NCI-H2081 (cell line): ENCODE data around the gene H6PD.

ENCODE experiments used
- DNase-seq, 2 experiments: peaks; one replicate each; lab custom pipeline; 2025; lab: John Stamatoyannopoulos, UW

Gene H6PD

DNA sequence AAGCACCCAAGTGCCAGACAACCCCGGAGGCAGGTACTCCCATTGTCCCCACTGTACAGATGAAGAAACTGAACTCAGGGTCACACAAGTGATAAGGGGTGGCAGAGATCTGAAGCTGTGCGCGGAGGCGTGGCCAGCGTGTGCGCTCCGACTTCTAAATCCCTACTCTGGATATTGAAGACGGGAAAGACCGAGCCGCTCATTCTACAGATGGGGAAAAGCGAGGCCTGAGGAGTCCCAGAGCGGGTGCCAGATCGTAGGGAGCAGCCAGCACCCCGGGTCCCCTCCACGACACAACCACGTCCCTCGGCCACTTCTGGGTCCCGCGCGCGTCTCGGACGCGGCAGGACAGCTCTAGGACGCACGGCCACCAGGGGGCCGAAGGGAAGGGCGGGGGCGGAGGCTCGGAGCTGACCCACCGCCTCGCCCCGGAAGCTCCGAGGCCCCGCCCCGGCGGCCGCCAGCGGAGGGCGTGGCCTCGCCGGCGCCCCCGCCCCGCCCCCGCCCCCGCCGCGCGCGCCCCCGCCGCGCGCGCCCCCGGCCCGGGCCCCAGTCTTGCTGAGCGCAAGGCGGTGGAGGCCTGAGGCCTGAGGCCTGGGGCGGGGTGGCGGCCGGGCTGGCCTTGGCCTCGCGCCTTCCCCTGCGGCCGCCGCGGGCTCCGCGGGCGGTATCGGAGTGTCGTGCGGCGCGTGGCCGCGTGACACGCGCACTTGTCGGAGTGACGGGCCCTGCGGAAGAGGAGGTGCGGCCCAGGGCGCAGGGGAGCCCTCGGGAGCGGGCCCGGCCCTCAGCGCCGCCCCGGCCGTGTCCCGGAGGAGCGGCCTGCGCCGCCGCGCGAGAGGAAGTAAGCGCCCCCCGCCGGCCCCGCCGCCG is at the start of gene H6PD:
Gene H6PD (plus strand): TSS at position 552 of the 873 bp plus-strand sequence. CDS start 10,161 bp downstream, outside the sequence.
- DNase-seq = peak; percentile 78 to 83

- DNase-seq = no peak
Measured at GRCh38 chr1:9186082-9186859, 48.3 kb upstream of the H6PD start.

DNA sequence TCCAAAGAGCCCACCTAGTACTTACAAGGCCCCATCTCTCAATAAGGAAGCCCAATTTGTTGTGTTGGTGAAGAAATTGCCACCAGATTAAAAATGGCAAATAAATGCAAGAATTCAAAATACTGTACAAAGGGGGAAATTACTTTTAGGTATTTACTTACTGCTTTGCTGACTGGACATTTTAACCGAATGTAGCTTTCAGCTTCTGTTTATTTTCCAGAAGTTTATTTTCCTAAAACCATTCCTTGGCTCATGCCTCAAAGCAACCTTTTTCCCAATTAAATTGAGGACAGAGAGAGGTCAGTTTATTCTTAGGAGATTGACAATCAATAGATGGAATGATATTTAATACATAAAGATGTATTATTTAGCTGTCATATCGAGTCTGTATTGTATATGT is 47.6 kb upstream of the H6PD start:
- DNase-seq = no peak

GRCh38 chr1:9190234-9190633 is 44.3 kb upstream of the H6PD start:
- DNase-seq = no peak

DNA sequence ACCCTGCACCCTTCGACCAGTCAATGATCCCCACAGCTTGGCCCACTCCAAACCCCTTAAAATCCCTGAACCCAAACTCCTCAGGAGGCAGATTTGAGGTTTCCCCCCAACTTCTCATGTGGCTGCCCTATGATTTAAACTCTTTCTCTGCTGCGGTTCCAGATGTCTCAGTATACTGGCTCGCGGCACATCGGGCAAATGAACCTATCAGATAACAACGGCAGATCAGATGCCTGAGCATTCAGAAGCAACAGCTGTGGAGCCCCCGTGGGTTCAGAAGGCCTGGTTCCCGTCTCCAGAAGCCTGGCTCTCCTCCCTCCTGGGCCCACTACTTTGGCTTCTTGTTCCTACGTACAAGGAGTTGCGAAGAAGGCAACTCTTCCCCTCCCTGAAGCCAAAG is 43.3 kb upstream of the H6PD start:
- DNase-seq = no peak

GRCh38 chr1:9192578-9193232 is 41.9 kb upstream of the H6PD start:
- DNase-seq = no peak

GRCh38 chr1:9193233-9193625 is 41.3 kb upstream of the H6PD start:
- DNase-seq = no peak

GRCh38 chr1:9194024-9194423 is 40.5 kb upstream of the H6PD start:
- no peak for DNase-seq

GRCh38 chr1:9195651-9196050 is 38.9 kb upstream of the H6PD start:
- DNase-seq = no peak

- peak; percentile 35 to 59 for DNase-seq
Measured at GRCh38 chr1:9196129-9197040, 38.2 kb upstream of the H6PD start.

- no peak for DNase-seq
Measured at GRCh38 chr1:9197186-9198099, 37.1 kb upstream of the H6PD start.

DNA sequence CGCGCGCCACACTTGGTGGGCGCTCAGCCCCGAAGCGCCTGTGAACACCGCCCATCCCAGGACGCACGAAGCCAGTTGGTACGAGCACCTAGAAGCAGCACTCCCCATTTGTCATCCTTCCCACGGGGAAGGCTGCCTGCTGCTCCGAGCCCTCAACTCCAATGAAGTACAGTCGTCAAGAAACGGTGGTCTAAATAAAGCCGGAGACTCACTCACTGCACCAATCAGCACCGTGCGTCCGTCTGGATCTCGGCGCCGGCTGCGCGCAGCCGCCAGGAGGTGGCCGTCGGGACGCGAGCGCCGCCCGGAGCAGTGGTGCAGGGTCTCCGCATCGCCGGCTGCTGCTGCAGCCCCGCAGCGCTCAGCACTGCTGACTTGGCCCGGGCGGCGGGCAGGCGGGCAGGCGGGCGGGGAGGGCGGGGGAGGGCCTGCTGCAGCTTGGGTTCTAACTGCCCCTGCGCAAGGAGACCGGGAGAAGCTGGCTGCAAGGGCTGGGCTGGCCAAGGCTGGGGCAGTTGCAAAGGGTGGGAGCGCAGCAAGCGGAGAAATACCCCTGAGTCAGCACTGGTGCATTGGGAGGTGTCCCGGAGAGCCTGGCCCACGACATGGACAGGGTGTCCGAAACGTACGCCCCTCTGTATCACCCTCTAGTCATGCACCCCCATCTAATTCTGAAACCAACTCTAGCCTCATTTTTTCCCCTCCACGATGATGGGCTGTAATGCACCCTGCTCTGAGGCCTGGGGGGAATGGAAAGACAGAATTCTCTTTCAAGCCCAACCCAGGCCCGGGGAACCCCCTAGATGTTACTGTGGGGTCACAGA is 35.8 kb upstream of the H6PD start:
- DNase-seq = no peak

DNA sequence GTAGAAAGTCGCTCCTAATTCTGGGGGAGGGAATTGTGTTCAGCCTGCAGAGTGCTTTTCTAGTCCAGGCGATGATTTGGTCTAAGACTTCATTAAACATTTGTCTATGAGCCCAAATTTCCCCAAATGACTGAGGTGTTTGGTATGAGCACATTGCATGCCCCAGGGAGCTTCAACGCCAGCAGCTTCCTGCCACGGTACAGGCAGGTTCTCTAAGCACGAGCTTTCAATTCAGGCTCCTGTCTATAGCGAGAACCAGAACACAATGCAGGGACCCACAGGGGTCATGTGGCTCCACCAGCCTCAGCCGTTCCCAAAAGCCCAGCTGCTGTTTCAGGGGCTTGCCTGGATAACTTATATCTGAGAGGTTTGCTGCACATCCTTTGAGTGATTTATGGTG is 34.1 kb upstream of the H6PD start:
- DNase-seq = no peak

DNA sequence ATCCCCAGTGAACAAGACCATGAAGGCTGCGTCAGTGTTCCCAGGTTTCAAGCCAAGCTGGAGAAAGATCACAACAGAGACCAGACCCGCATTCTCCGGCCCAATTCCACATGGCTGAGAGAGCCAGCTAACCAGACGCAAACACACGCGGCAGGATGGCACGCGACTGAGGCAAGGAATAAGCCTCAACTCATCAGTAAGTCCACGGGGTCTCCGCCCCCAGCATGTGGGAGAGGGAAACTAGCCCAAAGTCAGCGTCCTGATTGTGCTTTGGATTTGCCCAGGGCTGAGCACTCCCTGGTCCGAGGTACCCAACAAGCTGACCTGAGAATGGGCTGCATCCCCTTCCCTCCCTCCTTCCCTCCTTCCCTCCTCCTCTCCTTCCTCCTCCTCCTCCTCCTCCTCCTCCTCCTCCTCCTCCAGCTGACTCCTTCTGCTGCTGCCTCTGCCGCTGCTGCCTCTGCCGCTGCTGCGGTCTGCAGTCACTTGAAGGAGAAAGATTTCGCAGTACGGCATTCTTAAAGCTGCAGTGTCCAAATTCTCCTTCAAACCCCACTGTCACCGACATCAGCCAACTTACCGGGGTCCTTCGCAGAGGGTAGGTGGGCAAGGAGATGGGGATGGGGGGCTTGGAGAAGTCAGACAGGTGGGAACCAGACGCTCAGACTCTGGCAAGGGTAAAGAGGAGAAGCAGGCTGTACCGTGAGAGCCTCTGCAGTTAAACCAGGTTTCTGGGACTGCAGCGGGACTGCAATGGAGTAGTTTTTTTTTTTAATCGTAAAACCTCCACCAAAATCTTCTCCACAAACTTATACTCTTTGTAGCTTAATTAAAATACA is 33.0 kb upstream of the H6PD start:
- DNase-seq = no peak

GRCh38 chr1:9202240-9202870 is 32.2 kb upstream of the H6PD start:
- no peak for DNase-seq

DNA sequence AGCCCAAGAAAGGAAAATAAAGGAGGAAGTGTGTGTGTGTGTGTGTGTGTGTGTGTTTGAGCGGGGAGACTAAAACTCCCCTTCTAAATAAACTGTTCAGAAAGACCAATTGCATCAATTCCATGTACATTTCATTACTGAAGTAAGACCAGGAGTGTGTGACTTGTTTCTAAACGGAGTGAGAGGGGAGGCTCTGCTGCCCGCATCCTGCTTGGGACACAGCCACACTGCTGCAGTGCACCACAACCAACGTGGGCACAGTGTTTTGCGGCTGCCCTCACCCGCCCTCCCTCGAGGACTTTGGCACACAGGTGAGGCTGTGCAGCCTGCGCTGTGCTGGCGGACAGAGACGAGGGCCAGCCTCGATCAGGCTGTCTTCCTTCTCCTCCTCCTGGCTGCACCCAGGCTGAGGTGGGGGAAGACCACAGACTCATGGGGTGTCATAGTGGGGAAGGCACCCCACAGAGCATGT is 31.0 kb upstream of the H6PD start:
- no peak for DNase-seq

DNA sequence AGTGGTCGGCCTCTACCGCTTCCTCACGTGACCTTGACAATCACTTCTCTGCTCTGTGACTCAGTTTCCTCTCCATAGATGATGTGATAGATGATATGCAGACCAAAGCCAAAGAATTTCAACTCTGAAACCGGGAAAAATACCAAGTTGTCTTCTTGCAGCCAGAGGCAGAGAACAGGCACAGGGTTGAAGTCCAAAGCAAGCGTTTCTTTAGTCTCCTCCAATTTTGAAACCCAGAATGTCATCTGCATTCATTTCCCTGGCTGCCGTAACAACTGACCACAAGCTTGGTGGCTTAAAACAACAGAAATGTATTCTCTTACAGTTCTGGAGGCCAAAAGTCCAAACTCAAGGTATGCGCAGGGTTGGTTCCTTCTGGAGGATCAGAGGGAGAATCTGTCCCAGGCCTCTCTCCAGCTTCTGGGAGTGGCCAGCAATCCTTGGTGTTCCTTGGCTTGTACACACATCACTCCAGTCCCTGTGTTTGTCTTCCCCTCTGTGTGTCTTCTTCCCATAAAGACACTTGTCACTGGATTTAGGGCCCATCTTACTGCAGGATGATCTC is 30.3 kb upstream of the H6PD start:
- DNase-seq = no peak

DNA sequence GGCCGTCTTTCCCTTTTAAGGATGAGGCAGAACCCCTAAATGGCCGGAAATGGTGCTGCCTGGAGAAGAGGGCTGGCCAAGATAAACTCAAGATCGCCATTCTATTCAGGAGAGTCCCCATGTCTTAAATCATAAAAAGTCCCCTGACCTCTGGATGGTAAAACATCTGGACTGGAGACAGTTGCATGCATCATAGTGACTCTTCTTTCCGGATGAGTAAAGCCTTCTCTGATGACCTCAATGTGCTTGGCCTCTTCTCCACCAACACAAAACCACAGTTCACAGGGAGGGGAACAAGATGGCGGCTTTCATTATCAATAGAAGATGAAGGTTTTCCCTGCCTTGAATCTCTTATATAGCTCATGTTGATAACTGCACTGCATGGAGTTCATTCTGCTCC is 27.5 kb upstream of the H6PD start:
- no peak for DNase-seq
